Measurements from ENCODE around the gene TDRD7.

Gene TDRD7

GRCh38 chr9:97501972-97502221, 90.0 kb downstream of the TDRD7 start:
- H3K4me3 ChIP-seq (replicated peaks; ENCODE audit: low read depth, low read length): peak overlapping the region; percentile 83
- DNase-seq (ENCODE audit: extremely low read depth, insufficient read length): peak; percentile 41
- H3K27me3 ChIP-seq (replicated peaks; ENCODE audit: control insufficient read depth, insufficient read depth, low read length): no peaks in the 10 kb centered on the region
- H3K36me3 ChIP-seq (ENCODE audit: control insufficient read depth, insufficient read depth, low read length): no peaks in the 10 kb centered on the region
- no peak for TF ChIP-seq CTCF (IDR thresholded peaks at IDR 0.05; ENCODE audit: insufficient read depth, low read length, poor library complexity, severe bottlenecking)

- Histone ChIP-seq H3K4me3 (replicated peaks; ENCODE audit: low read depth, low read length) (peak overlapping the region; percentile 83), H3K36me3 (ENCODE audit: control insufficient read depth, insufficient read depth, low read length) (no peaks in the 10 kb centered on the region), H3K27me3 (replicated peaks; ENCODE audit: control insufficient read depth, insufficient read depth, low read length) (no peaks in the 10 kb centered on the region)
- TF ChIP-seq CTCF (IDR thresholded peaks at IDR 0.05; ENCODE audit: insufficient read depth, low read length, poor library complexity, severe bottlenecking): no peak
- DNase-seq (ENCODE audit: extremely low read depth, insufficient read length): peak; percentile 58
Measured at GRCh38 chr9:97502222-97502983, 90.5 kb downstream of the TDRD7 start.

- no peak for TF ChIP-seq CTCF (IDR thresholded peaks at IDR 0.05; ENCODE audit: insufficient read depth, low read length, poor library complexity, severe bottlenecking)
- H3K4me3 ChIP-seq (replicated peaks; ENCODE audit: low read depth, low read length): peak overlapping the region; percentile 83
- DNase-seq (ENCODE audit: extremely low read depth, insufficient read length): peak; percentile 30
- no peaks in the 10 kb centered on the region for H3K36me3 ChIP-seq (ENCODE audit: control insufficient read depth, insufficient read depth, low read length)
- H3K27me3 ChIP-seq (replicated peaks; ENCODE audit: control insufficient read depth, insufficient read depth, low read length): no peaks in the 10 kb centered on the region
Measured at GRCh38 chr9:97502984-97503861, 91.3 kb downstream of the TDRD7 start.

- Histone ChIP-seq H3K27me3 (replicated peaks; ENCODE audit: control insufficient read depth, insufficient read depth, low read length) (no peaks in the 10 kb centered on the region), H3K36me3 (ENCODE audit: control insufficient read depth, insufficient read depth, low read length) (no peaks in the 10 kb centered on the region), H3K4me3 (replicated peaks; ENCODE audit: low read depth, low read length) (peak overlapping the region; percentile 83)
- TF ChIP-seq CTCF (IDR thresholded peaks at IDR 0.05; ENCODE audit: insufficient read depth, low read length, poor library complexity, severe bottlenecking): no peak
- DNase-seq (ENCODE audit: extremely low read depth, insufficient read length): no peak
Measured at GRCh38 chr9:97503862-97504210, 91.9 kb downstream of the TDRD7 start.

- no peaks in the 10 kb centered on the region for H3K36me3 ChIP-seq (ENCODE audit: control insufficient read depth, insufficient read depth, low read length)
- no peak overlapping the region for H3K4me3 ChIP-seq (replicated peaks; ENCODE audit: low read depth, low read length)
- DNase-seq (ENCODE audit: extremely low read depth, insufficient read length): no peak
- H3K27me3 ChIP-seq (replicated peaks; ENCODE audit: control insufficient read depth, insufficient read depth, low read length): no peaks in the 10 kb centered on the region
- TF ChIP-seq CTCF (IDR thresholded peaks at IDR 0.05; ENCODE audit: insufficient read depth, low read length, poor library complexity, severe bottlenecking): no peak
Measured at GRCh38 chr9:97504381-97505216, 92.7 kb downstream of the TDRD7 start.
